ENCODE results near the gene MATCAP1. TPM values are rescaled to one million over a fixed set of nuclear protein-coding genes. Genes with fewer than 3 reads are reported as not detected.

The MATCAP1 gene
- total and polyA plus RNA-seq, 4 donors: 1.5 to 4.8 (median 3.2) TPM

GRCh38 chr16:67213197-67214019 lies 29.6 kb upstream of the MATCAP1 start:
- no peak for DNase-seq (ENCODE audit: low spot score)
- 72% methylated on average over 8 of the region's 8 CpGs for WGBS
- H3K4me1 ChIP-seq (ENCODE audit: control insufficient read depth in 4 of 4, insufficient read depth in 4 of 4, low read length in 3 of 4): peaks cover 16 to 49% (median 36%) of the 10 kb centered on the region in 4 donors
- TF ChIP-seq NR2F2 (IDR thresholded peaks at IDR 0.05) (no peak), HNF4A (conservative IDR thresholded peaks at IDR 0.05) (no peak), HNF4G (IDR thresholded peaks at IDR 0.05) (no peak), TAF1 (conservative IDR thresholded peaks at IDR 0.05) (no peak), RAD21 (IDR thresholded peaks at IDR 0.05) (no peak), GABPA (IDR thresholded peaks at IDR 0.05 in 1 of 2, conservative IDR thresholded peaks at IDR 0.05 in 1 of 2) (no peak), EGR1 (IDR thresholded peaks at IDR 0.05; ENCODE audit: low read depth in 2 of 2) (no peak), FOXA1 (IDR thresholded peaks at IDR 0.05) (no peak), ATF3 (IDR thresholded peaks at IDR 0.05) (no peak), SP1 (IDR thresholded peaks at IDR 0.05) (no peak), RXRA (IDR thresholded peaks at IDR 0.05) (no peak), YY1 (IDR thresholded peaks at IDR 0.05) (no peak), FOXA2 (IDR thresholded peaks at IDR 0.05) (no peak)
- TF ChIP-seq, protein P1, sequence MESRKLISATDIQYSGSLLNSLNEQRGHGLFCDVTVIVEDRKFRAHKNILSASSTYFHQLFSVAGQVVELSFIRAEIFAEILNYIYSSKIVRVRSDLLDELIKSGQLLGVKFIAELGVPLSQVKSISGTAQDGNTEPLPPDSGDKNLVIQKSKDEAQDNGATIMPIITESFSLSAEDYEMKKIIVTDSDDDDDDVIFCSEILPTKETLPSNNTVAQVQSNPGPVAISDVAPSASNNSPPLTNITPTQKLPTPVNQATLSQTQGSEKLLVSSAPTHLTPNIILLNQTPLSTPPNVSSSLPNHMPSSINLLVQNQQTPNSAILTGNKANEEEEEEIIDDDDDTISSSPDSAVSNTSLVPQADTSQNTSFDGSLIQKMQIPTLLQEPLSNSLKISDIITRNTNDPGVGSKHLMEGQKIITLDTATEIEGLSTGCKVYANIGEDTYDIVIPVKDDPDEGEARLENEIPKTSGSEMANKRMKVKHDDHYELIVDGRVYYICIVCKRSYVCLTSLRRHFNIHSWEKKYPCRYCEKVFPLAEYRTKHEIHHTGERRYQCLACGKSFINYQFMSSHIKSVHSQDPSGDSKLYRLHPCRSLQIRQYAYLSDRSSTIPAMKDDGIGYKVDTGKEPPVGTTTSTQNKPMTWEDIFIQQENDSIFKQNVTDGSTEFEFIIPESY (IDR thresholded peaks at IDR 0.05): no peak
- TF ChIP-seq, protein P2, sequence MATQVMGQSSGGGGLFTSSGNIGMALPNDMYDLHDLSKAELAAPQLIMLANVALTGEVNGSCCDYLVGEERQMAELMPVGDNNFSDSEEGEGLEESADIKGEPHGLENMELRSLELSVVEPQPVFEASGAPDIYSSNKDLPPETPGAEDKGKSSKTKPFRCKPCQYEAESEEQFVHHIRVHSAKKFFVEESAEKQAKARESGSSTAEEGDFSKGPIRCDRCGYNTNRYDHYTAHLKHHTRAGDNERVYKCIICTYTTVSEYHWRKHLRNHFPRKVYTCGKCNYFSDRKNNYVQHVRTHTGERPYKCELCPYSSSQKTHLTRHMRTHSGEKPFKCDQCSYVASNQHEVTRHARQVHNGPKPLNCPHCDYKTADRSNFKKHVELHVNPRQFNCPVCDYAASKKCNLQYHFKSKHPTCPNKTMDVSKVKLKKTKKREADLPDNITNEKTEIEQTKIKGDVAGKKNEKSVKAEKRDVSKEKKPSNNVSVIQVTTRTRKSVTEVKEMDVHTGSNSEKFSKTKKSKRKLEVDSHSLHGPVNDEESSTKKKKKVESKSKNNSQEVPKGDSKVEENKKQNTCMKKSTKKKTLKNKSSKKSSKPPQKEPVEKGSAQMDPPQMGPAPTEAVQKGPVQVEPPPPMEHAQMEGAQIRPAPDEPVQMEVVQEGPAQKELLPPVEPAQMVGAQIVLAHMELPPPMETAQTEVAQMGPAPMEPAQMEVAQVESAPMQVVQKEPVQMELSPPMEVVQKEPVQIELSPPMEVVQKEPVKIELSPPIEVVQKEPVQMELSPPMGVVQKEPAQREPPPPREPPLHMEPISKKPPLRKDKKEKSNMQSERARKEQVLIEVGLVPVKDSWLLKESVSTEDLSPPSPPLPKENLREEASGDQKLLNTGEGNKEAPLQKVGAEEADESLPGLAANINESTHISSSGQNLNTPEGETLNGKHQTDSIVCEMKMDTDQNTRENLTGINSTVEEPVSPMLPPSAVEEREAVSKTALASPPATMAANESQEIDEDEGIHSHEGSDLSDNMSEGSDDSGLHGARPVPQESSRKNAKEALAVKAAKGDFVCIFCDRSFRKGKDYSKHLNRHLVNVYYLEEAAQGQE (IDR thresholded peaks at IDR 0.05): no peak
- TF ChIP-seq, protein P3, sequence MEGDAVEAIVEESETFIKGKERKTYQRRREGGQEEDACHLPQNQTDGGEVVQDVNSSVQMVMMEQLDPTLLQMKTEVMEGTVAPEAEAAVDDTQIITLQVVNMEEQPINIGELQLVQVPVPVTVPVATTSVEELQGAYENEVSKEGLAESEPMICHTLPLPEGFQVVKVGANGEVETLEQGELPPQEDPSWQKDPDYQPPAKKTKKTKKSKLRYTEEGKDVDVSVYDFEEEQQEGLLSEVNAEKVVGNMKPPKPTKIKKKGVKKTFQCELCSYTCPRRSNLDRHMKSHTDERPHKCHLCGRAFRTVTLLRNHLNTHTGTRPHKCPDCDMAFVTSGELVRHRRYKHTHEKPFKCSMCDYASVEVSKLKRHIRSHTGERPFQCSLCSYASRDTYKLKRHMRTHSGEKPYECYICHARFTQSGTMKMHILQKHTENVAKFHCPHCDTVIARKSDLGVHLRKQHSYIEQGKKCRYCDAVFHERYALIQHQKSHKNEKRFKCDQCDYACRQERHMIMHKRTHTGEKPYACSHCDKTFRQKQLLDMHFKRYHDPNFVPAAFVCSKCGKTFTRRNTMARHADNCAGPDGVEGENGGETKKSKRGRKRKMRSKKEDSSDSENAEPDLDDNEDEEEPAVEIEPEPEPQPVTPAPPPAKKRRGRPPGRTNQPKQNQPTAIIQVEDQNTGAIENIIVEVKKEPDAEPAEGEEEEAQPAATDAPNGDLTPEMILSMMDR (IDR thresholded peaks at IDR 0.05; ENCODE audit: low read depth, low read length, missing input control): no peak
- TF ChIP-seq, protein P4, sequence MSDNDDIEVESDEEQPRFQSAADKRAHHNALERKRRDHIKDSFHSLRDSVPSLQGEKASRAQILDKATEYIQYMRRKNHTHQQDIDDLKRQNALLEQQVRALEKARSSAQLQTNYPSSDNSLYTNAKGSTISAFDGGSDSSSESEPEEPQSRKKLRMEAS (IDR thresholded peaks at IDR 0.05): no peak
- no peaks in the 10 kb centered on the region for H3K27me3 ChIP-seq (ENCODE audit: control insufficient read depth in 4 of 4, insufficient read depth in 4 of 4, low read length in 3 of 4)
- no peak overlapping the region for H3K27ac ChIP-seq (ENCODE audit: low read depth in 1 of 2, low read length in 2 of 2)
- H3K36me3 ChIP-seq (ENCODE audit: control insufficient read depth in 4 of 4, insufficient read depth in 3 of 4, low read depth in 1 of 4, low read length in 3 of 4): no peaks in the 10 kb centered on the region
- no peaks in the 10 kb centered on the region for H3K9me3 ChIP-seq (ENCODE audit: control insufficient read depth in 4 of 4, low read length in 3 of 4)
- H3K9ac ChIP-seq (ENCODE audit: low read depth in 1 of 2, low read length in 2 of 2): no peak overlapping the region
- H3K4me3 ChIP-seq (ENCODE audit: low read depth in 1 of 3, low read length in 3 of 3): no peak overlapping the region

All from liver (tissue), 9 donors.